Neural cell (in vitro differentiated cells): ENCODE data around the gene VPS33B. TPM values are rescaled to one million over a fixed set of nuclear protein-coding genes. Genes with fewer than 3 reads are reported as not detected.

Experiments used
- H2AFZ ChIP-seq: fragments of 200-600, 300-800 bp; sonication (generic), shearing (Covaris generic); 2 replicates; pipeline ENCODE4 v1.6.0; 2014; ENCODE audit warnings: low read depth, mild to moderate bottlenecking, antibody characterized with exemption, low read length, moderate library complexity
- H3F3A ChIP-seq: fragments of 200-600 bp; shearing (Covaris generic); 2 replicates; pipeline ENCODE4 v1.6.1; 2016; ENCODE audit warnings: mild to moderate bottlenecking, moderate library complexity, mixed read lengths, antibody characterized with exemption, low read length; ENCODE audit not compliant: insufficient read depth, poor library complexity, severe bottlenecking
- H3K27ac ChIP-seq: fragments of 200-600, 300-800 bp; sonication (generic), shearing (Covaris generic); 2 replicates; pipeline ENCODE4 v1.5.1; 2014; ENCODE audit warnings: mild to moderate bottlenecking, low read length, moderate library complexity
- H3K27me3 ChIP-seq: fragments of 300-800, 200-600 bp; sonication (generic), shearing (Covaris generic); 2 replicates; pipeline ENCODE4 v1.6.0; 2014; ENCODE audit warnings: mild to moderate bottlenecking, low read depth, low read length, moderate library complexity; ENCODE audit not compliant: insufficient read depth
- H3K36me3 ChIP-seq: fragments of 300-800, 200-600 bp; sonication (generic), shearing (Covaris generic); 2 replicates; pipeline ENCODE4 v1.5.1; 2014; ENCODE audit warnings: mild to moderate bottlenecking, antibody characterized with exemption, low read length, moderate library complexity; ENCODE audit not compliant: insufficient read depth
- H3K4me2 ChIP-seq: fragments of 300-800, 200-600 bp; sonication (generic), shearing (Covaris generic); 2 replicates; pipeline ENCODE4 v1.6.0; 2014; ENCODE audit warnings: mild to moderate bottlenecking, low read length
- H3K4me3 ChIP-seq: fragments of 300-800, 200-600 bp; sonication (generic), shearing (Covaris generic); 2 replicates; pipeline ENCODE4 v1.5.1; 2014; ENCODE audit warnings: mild to moderate bottlenecking, low read length, moderate library complexity
- H3K79me2 ChIP-seq: fragments of 200-600 bp; shearing (Covaris generic); replicated peaks from 2 replicates; pipeline ENCODE4 v1.6.0; 2014; ENCODE audit warnings: mild to moderate bottlenecking, low read length, moderate library complexity; ENCODE audit not compliant: insufficient read depth
- H3K9ac ChIP-seq: fragments of 300-800, 200-600 bp; sonication (generic), shearing (Covaris generic); 2 replicates; pipeline ENCODE4 v1.6.1; 2016; ENCODE audit warnings: mild to moderate bottlenecking, low read length, mixed read lengths
- H3K9me2 ChIP-seq: fragments of 200-600 bp; shearing (Covaris generic); 2 replicates; pipeline ENCODE4 v1.6.1; 2016; ENCODE audit warnings: mild to moderate bottlenecking, low read length, mixed read lengths; ENCODE audit not compliant: insufficient read depth
- H3K9me3 ChIP-seq: fragments of 200-600, 300-800 bp; sonication (generic), shearing (Covaris generic); 2 replicates; pipeline ENCODE4 v1.6.1; 2016; ENCODE audit warnings: mild to moderate bottlenecking, mixed run types, low read length, moderate library complexity, mixed read lengths
- H4K20me1 ChIP-seq: fragments of 200-600 bp; shearing (Covaris generic); 2 replicates; pipeline ENCODE4 v1.6.1; 2016; ENCODE audit warnings: mild to moderate bottlenecking, mixed run types; ENCODE audit not compliant: insufficient read depth
- EP300 ChIP-seq: fragments of 450-650 bp; conservative IDR thresholded peaks from 2 replicates; pipeline ENCODE4 v1.6.1; 2014; ENCODE audit warnings: antibody characterized with exemption, mild to moderate bottlenecking, moderate library complexity; ENCODE audit not compliant: poor library complexity, severe bottlenecking
- EZH2 ChIP-seq: fragments of 200-600, 300-800 bp; shearing (Covaris generic), sonication (generic); IDR thresholded peaks from 2 replicates; pipeline ENCODE4 v1.6.1; 2014; ENCODE audit warnings: antibody characterized with exemption, low read length, borderline replicate concordance, mild to moderate bottlenecking; ENCODE audit not compliant: insufficient read depth, poor library complexity, severe bottlenecking
- MXI1 ChIP-seq: fragments of 450-650 bp; conservative IDR thresholded peaks from 2 replicates; pipeline ENCODE4 v1.6.1; 2014; ENCODE audit warnings: antibody characterized with exemption, mild to moderate bottlenecking; ENCODE audit not compliant: poor library complexity, severe bottlenecking
- POLR2AphosphoS5 ChIP-seq: IDR thresholded peaks from 2 replicates; pipeline ENCODE4 v1.6.1; 2012
- RAD21 ChIP-seq: fragments of 450-650 bp; conservative IDR thresholded peaks from 2 replicates; pipeline ENCODE4 v1.6.1; 2014; ENCODE audit warnings: antibody characterized with exemption, mild to moderate bottlenecking, moderate library complexity
- SMC3 ChIP-seq: fragments of 450-650 bp; conservative IDR thresholded peaks from 2 replicates; pipeline ENCODE4 v1.6.1; 2014; ENCODE audit warnings: antibody characterized with exemption, mild to moderate bottlenecking, moderate library complexity; ENCODE audit not compliant: poor library complexity
- TAF1 ChIP-seq: IDR thresholded peaks from 2 replicates; pipeline ENCODE4 v1.6.1; 2012; ENCODE audit warnings: low read depth
- polyA plus RNA-seq: library from polyadenylated mRNA; depleted of rRNA; stranded (reverse); fragments of >200 nt; gene quantifications from 2 replicates; pipeline ENCODE4 v1.2.3, GENCODE V29; 2014
- TF ChIP-seq, protein P1 (sequence below): fragments of 450-650 bp; IDR thresholded peaks from 2 replicates; pipeline ENCODE4 v1.5.1; 2014; ENCODE audit warnings: antibody characterized with exemption, mild to moderate bottlenecking, moderate library complexity; ENCODE audit not compliant: poor library complexity, severe bottlenecking
- TF ChIP-seq, protein P2 (sequence below): IDR thresholded peaks from 2 replicates; pipeline ENCODE4 v1.6.1; 2012; ENCODE audit warnings: borderline replicate concordance

Gene VPS33B
- polyA plus RNA-seq, 1 donor from 2014 or later: 54.9 TPM

DNA sequence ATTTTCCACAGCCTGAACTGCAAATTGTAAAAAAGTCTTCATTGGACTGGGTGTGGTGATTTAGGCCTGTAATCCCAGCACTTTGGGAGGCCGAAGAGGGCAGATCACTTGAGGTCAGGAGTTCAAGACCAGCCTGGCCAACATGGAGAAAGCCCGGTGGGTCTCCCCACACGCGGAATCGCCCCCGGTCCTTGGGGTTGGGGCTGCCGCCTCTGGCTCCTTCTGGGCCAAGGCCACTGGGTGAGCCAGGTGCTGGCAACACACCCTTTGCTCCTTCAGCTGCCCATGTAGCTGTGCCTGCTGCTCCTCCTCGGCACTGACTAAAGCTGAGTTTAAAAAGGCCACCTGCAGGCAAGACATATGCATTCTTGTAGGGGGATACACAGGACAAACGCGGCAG, 9.4 kb upstream of the VPS33B start:
- H3K9ac ChIP-seq: no peak overlapping the region
- no peaks in the 10 kb centered on the region for H3K9me2 ChIP-seq
- H3K27ac ChIP-seq: no peak overlapping the region
- H3K4me3 ChIP-seq: no peak overlapping the region
- no peaks in the 10 kb centered on the region for H3K36me3 ChIP-seq
- TF ChIP-seq EP300 (no peak), POLR2AphosphoS5 (no peak), SMC3 (no peak), TAF1 (no peak), RAD21 (no peak), EZH2 (no peak), MXI1 (no peak)
- TF ChIP-seq, protein P1, sequence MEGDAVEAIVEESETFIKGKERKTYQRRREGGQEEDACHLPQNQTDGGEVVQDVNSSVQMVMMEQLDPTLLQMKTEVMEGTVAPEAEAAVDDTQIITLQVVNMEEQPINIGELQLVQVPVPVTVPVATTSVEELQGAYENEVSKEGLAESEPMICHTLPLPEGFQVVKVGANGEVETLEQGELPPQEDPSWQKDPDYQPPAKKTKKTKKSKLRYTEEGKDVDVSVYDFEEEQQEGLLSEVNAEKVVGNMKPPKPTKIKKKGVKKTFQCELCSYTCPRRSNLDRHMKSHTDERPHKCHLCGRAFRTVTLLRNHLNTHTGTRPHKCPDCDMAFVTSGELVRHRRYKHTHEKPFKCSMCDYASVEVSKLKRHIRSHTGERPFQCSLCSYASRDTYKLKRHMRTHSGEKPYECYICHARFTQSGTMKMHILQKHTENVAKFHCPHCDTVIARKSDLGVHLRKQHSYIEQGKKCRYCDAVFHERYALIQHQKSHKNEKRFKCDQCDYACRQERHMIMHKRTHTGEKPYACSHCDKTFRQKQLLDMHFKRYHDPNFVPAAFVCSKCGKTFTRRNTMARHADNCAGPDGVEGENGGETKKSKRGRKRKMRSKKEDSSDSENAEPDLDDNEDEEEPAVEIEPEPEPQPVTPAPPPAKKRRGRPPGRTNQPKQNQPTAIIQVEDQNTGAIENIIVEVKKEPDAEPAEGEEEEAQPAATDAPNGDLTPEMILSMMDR: no peak
- TF ChIP-seq, protein P2, sequence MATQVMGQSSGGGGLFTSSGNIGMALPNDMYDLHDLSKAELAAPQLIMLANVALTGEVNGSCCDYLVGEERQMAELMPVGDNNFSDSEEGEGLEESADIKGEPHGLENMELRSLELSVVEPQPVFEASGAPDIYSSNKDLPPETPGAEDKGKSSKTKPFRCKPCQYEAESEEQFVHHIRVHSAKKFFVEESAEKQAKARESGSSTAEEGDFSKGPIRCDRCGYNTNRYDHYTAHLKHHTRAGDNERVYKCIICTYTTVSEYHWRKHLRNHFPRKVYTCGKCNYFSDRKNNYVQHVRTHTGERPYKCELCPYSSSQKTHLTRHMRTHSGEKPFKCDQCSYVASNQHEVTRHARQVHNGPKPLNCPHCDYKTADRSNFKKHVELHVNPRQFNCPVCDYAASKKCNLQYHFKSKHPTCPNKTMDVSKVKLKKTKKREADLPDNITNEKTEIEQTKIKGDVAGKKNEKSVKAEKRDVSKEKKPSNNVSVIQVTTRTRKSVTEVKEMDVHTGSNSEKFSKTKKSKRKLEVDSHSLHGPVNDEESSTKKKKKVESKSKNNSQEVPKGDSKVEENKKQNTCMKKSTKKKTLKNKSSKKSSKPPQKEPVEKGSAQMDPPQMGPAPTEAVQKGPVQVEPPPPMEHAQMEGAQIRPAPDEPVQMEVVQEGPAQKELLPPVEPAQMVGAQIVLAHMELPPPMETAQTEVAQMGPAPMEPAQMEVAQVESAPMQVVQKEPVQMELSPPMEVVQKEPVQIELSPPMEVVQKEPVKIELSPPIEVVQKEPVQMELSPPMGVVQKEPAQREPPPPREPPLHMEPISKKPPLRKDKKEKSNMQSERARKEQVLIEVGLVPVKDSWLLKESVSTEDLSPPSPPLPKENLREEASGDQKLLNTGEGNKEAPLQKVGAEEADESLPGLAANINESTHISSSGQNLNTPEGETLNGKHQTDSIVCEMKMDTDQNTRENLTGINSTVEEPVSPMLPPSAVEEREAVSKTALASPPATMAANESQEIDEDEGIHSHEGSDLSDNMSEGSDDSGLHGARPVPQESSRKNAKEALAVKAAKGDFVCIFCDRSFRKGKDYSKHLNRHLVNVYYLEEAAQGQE: no peak
- no peaks in the 10 kb centered on the region for H4K20me1 ChIP-seq
- no peaks in the 10 kb centered on the region for H3F3A ChIP-seq
- H3K79me2 ChIP-seq: no peaks in the 10 kb centered on the region
- H2AFZ ChIP-seq: no peak overlapping the region
- H3K4me2 ChIP-seq: no peak overlapping the region
- H3K9me3 ChIP-seq: no peaks in the 10 kb centered on the region
- H3K27me3 ChIP-seq: no peaks in the 10 kb centered on the region

DNA sequence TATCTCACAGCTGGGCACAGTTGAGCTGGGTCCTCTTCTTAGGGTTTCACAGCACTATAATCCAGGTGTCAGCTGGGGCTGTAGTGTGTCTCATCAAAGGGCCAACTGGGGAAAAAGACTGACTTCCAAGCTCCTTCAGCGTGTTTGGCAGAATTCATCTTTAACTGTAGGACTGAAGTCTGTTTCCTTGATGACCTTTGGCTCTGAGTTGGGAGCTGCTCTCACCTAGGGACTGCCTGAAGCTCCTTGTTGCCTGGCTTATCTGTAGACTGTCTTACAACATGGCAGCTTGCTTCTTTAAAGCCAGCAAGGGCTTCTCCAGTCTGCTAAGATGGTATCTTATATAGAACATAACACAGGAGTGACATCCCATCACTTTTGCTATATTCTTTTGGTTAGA, 5.3 kb upstream of the VPS33B start:
- Histone ChIP-seq H3K4me2 (no peak overlapping the region), H3K27ac (no peak overlapping the region), H3K36me3 (no peaks in the 10 kb centered on the region), H3F3A (no peaks in the 10 kb centered on the region), H3K9me3 (no peaks in the 10 kb centered on the region), H3K4me3 (no peak overlapping the region), H3K27me3 (no peaks in the 10 kb centered on the region), H4K20me1 (no peaks in the 10 kb centered on the region), H3K9ac (no peak overlapping the region), H2AFZ (no peak overlapping the region), H3K9me2 (no peaks in the 10 kb centered on the region), H3K79me2 (no peaks in the 10 kb centered on the region)
- TF ChIP-seq, protein P1: no peak
- TF ChIP-seq TAF1 (no peak), SMC3 (no peak), EZH2 (no peak), RAD21 (no peak), MXI1 (no peak), POLR2AphosphoS5 (no peak), EP300 (no peak)
- TF ChIP-seq, protein P2: no peak
